ENCODE data around the gene TMCC3.
"Not testable (repeated sequence)": the region's sequence is repeated elsewhere in the genome, so short reads cannot be mapped to it uniquely, and the experiment has no call there.

Gene TMCC3

DNA sequence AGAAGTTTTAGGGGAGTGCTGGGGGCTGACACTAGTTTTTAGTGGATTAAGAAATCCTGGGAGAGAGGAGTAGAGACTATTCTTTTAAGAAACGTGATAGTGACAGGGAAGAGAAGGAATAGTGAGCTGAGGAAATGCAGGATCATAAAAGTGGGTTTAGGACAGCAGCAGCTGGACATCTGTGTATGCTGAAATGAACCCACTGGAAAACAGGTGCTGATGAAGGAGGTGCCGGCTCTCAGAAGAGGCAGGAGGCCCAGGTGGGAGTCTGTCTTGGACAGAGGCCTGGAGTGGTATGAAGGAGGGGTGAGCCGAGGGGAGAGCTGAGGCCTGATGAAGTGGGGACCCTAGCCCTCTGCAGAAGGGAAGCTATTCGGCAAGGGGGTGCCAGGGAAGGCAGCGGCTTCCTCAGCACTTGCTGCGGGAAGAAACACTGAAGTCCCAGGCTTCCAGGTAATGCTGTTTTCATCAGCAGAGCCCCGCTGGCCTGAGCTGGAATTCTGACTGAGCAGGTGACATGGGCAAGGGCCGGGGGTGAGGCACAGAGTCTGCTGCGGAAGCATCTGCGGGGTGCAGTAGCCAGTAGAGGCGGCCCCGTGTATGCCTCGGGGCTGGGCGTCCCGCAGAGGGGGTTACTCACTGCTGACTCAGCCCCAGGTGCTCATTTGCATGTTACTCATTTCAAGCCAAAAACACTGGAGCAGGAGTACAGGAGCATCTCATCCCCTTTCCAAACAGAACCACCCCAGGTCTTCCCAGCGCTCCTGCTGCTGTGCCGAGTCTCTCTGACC, 89.7 kb downstream of the TMCC3 start:
- DNase-seq, result no peak

DNA sequence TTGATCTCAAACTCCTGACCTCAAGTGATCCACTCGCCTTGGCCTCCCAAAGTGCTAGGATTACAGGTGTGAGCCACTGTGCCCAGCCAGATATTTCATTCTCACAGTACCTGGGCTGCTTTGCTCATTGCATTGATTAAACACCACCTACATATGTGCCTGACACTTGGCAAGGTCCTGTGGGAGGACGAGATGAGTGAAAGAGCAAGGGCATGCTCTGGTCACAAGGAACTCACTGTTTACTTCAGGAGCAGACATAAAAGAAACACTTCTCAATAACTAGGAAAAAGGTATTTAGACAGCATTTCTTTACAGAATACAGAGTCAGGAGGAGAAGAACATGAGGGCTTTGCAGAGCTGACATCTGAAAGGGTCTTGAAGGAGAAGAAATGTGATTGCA, 91.7 kb downstream of the TMCC3 start:
- no peak for DNase-seq

DNA sequence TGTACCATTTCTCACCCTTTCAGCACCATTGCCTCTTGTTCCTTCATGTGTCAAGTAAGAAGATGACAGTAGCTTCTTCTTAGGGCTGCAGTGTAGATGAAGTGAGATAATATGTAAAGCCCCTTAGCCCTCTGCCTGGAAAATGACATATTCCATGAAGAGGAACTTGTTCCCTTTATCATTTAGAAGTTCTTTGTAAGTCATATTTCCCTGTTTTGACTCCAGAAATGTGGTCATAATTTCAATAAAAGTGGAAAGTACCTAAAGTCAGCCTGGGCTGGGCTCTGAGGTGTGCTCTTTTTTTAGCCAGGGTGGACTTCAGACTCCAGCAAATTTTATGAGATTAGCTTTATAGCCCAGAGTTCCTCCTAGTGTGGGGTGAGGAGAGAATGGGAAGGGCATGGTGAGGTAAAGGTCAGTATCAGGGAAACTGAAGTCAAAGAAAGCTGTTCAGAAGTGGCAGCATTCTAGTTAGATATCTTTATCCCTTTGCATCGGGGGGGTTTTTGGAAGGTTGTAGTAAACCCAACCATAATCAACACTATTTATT, 92.5 kb downstream of the TMCC3 start:
- no peak for DNase-seq

DNA sequence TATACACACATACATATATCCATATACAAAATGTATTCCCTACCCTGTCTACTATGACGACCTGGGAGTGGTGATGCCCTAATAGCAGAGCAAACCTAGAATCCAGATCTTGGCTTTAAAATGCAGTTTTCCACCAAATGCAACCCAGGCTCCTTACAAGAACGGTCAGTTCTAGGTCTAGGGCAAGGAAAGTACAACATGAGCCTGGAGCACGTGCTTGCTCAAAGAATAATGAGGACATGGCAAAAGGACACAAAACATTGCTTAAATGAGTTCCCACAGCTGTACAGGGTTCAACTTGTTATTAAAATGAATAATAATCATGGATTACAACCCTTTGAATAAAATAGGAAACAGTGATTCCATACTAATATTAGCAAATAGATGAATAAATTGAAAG, 94.7 kb downstream of the TMCC3 start:
- DNase-seq, result no peak

DNA sequence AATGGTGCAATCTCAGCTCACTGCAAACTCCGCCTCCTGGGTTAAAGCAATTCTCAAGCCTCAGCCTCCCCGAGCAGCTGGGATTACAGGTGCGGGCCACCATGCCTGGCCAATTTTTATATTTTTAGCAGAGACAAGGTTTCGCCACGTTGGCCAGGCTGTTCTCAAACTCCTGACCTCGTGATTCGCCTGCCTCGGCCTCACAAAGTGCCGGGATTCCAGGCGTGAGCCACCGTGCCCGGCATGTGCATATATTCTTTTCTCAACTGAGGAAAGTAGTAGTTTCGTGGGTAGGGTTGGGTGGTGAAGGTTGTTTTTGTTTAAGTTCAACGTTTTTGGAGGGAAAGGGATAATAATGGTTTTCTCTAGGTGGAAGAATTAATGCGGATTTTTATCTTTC, 96.5 kb downstream of the TMCC3 start:
- DNase-seq, result no peak

DNA sequence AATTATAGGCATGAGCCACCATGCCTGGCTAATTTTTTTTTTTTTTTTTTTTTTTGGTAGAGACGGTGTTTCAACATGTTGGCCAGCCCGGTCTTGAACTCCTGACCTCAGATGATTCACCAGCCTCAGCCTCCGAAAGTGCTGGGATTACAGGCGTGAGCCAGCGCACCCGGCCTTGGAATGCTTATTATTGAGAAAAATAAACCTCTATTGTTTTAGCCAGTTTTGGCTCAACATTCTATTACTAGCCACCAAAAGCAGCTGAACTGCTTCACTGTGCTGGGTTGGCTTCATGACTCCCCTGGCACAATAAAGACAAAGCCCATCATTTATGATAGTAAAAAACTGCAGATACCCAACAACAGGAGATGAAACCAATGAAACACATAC, 97.2 kb downstream of the TMCC3 start:
- no peak for DNase-seq

DNA sequence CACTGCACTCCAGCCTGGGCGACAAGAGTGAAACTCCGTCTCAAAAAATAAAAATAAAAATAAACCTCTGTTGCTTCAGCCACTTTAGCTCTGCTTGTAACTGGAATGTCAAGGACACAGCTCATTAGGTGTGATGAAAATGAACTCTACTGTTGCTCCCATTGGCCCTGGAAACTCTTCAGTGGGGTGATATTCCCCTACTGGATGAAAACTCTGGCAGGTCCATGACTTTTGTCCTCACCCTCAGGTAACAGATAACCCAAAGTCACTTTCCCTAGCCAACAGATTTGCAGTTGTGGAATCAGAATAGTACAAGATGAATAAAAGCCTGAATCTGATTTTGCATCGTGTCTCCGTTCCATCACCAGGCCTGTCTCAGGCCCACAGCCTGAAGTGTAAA, 98.5 kb downstream of the TMCC3 start:
- DNase-seq, result no peak

DNA sequence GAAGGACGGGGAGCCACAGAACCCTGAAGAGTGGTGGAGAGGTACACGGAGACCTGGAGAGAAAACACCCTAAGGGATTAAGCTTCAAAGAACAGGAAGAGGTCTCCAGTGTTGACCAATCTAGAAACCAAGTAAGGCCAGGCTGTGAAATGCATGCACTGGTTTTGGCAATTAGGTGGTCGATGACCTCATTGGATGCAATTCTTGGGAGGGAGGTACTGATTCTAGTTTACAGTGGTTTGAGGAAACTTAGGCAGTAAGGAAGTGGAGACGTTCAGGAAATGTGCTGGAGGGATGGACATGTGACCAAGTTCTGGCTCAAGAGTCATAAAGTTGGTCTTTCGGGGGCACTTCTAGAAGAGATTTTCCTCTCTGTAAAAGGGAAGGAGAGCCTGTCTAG, 99.4 kb downstream of the TMCC3 start:
- DNase-seq, result no peak

DNA sequence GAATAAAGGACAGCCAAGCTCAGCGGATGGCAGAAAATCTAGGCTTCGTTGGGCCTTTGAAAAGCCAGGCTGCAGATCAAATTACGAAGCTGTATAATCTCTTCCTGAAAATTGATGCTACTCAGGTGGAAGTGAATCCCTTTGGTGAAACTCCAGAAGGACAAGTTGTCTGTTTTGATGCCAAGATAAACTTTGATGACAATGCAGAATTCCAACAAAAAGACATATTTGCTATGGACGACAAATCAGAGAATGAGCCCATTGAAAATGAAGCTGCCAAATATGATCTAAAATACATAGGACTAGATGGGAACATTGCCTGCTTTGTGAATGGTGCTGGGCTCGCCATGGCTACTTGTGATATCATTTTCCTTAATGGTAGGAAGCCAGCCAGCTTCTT, 101.5 kb downstream of the TMCC3 start:
- DNase-seq, result not testable (repeated sequence)

DNA sequence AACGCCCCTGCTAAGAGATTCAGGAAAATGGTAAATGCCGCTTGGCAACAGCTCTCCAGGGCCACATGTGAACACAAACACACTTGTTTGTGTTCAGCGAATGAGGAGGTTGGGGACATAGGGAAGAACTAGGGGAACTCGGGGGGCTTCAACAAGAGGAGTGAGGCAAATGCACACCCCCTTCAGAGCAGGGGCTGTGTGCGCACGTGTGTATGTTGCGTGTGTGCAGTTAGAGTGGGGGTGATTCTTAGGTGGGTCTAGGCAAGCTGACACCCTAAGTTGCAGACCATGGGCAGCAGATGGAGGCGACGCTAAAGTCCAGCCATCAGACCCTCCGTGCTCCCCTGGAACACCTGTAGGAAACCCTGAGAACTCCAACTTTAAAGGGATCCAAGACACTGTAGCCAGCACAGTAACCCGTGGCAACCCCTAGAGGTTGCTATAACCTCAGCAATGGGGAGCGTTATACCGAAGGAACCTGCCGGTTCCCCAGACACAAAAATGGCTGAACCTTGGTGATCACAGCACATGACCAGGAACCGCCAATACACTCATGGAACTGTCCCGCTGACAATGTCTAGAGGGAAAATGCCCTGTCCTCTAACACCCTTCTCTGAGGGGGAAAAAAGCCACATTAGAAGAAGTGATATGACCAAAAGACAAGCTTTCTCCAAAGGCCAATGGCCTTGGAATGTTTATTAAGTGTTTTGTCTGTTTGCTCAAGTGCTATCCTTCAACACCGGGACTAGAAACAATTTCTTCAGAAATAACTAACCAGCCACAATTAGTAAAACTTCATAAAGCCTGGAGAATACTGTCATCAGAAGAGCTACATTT, 104.2 kb downstream of the TMCC3 start:
- DNase-seq, result no peak

DNA sequence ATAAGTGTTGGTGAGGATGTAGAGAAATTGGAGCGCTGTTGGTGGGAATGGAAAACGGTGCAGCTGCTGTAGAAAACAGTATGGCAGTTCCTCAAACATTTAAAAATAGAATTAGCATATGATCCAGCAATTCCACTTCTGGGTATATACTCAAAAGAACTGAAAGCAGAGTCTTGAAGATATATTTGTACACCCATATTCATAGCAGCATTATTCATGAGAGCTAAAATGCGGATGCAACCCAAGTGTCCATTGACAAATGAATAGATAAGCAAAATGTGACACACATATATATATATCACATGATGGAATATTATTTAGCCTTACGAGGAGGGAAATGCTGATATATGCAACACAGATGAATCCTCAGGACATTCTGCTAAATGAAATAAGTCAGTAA, 106.0 kb downstream of the TMCC3 start:
- no peak for DNase-seq

DNA sequence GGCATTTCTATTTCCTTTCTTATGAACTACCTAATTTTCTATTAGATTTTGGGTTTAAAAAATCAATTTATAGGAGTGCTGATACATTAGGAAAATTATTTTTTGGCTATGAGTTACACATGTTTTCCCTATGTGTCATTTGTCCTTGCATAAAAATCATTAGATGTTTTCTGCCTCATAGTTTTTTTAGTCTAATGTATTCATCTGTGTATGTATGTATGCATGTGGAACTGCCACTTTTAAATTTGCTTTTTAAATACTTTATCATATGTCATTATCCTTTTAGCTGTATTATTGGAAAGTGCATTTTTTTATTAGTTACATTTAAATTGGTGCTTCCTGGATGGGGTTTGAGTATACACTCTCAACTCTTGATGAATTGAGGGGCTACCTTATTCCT, 112.0 kb downstream of the TMCC3 start:
- DNase-seq, result no peak

DNA sequence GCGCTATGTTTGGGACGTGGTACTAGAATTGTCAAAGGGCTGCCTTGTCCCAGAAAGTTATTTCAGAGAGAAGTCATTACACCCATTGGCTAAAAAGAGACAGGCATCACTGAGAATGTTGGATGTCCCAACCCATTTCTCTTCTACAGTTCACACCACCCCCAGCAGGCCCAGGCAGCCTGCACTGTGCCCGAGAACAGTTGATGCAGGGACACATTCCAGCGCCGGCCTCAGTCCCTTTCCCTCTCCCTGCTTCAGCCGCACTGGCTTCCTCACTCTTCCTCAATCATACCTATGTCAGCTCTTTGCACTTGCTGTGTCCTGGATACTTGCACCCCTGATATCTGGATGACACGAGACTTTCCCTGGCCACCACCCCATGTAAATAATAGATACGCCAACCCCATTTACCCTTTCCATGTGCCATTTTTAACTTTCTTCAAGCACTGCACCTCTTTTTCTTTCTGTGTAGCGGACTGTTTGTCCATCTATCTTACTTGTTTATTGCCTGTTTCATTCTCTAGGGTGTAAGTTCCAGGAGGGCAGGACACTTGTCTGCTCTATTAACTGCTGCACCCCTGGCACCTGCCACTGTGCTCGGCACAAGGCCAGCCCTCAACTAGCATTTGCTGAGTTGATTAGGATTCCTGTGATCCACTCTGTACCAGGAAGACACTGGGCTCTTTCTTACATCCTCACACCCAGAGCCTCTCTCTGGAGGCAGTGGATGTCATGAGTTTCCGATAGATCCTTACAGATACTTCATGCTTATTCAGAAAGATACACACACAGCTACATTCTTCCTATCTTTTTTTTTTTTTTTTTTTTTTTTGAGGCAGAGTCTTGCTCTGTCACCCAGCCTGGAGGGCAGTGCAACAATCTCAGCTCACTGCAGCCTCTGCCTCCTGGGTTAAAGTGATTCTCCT, 114.1 kb downstream of the TMCC3 start:
- no peak for DNase-seq

DNA sequence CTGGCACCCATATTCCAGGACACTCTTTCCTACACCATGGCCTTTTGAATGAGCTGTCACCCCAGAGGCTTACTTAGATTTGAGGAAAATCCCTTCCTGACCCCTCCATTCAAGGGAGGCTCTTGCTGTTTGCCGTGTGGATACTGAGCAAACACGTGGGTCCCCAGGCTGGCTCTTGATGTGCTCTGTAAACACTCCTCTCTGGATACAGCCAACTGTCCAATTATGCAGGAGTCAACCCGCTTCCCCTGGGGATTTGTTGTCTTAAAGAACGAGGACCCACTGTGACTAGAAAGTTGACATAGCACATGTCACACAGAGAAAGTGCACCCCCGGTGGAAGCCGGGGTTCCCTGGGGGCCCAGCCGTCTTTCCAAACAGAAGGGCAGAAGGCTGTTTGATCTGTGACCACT, 114.8 kb downstream of the TMCC3 start:
- DNase-seq, result no peak

DNA sequence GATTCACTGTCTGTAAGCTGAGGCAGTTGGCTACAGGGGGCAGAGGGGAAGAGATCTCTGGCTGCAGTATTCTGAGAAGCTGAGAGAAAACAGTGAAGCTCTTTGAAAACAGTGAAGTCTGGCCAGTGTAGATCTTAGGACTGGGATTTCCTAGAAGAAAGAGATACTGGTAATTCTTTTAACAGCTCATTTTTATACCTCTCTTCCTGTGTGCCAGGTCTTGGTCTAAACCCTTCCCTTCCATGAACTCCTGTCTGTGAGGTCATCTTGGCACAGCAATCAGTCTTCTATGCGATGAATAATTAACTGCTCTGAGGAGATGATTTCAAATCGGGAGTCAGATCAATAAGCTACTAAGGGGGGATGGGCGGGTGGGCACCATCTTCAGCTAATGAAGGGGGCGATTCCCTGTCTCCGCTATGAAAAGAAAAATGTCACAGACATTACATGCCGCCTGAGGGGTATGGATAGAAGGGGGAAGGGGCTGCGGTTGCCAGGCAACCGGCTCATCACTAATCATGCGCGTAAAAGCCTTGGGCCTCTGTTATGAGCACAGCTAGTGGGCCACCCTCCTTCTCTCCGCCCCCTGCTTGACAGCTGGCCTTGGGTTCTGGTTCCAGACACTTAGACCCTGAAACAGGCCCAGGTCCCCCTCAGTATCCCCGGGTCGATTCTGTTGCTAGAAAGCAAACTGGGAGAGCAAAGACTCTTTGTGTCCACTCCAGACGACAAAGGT, 115.4 kb downstream of the TMCC3 start:
- DNase-seq, result no peak

DNA sequence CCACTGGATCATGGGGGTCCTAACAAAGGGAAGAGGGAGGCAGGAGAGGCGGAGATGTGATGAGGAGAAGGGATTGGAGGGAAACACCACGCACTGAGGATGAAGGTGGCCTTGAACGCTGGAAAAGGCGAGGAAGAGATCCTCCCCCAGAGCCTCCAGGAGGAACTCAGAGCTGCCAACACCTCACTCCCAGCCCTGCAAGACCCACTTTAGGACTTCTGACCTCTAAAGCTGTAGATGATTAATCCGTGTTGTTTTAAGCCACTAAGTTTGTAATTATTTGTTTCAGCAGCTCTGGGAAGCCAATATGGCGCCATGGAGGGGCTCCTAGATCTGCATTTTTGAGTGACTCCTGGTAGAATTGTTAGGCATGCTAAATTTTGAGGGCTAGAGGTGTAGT, 116.1 kb downstream of the TMCC3 start:
- DNase-seq, result no peak

DNA sequence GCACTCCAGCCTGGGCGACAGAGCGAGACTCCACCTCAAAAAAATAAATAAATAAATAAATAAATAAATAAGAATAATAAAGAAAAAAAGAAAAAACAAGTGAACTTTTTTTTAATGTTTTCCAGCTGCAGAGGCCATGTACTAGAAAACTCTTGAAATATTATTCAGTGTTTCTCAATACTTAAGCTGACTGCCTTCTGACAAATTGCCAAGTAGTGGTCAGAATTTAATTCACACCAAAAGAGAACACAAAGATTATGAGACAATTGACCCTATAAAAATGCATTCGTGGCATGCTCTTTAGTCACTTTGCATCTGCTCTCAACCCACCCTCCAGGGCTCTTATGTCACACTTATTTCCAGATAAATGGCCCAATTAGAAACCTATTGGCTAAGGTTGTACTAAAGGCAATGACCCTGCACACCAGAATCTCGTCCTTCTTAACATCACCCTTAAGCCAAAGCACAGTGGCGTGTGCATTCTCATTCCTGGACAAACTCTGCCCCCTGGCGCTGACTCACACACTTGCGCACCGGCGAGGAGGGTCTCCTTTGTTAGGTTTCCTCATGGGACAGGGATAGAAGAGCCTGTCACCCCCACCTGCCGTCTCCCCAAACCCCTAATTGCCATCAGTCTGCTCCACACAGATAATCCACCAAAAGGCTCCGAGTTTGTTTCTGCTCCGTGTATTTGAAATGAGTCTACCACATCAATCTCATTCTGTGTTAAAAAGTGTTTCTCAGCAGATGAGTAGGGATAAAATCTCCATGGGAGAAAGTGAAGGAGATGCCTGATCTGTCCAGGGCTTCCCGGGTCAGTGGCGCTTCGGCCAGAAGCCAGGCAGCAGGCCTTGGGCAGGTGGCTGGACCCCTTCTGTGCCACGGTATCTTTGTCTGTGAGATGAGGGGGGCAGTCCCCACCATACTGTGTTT, 117.6 kb downstream of the TMCC3 start:
- DNase-seq, result peak; percentile 60

DNA sequence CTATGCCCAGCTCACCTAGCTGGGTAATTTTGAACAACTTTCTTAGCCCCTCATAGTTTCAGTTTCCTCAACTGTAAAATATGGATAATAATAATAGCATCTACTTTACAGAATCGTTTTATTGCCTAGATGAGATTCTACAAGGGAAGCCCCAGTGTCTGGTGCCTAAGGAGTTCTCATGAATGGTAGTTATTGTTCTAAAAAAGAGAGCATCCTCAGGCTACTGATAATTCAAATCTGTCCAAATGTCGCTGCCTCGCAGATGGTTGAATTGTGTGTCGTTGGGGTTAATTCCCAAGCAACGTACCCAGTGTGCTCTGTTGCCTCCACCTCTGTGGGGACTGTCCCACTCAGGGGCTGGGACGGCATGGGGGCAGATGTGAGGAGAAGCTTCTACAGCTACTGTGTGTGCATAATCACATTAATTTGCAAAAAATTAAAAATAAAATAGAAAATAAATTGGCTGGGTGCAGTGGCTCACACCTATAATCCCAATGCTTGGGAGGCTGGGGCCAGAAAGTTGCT, 119.1 kb downstream of the TMCC3 start:
- DNase-seq, result no peak

DNA sequence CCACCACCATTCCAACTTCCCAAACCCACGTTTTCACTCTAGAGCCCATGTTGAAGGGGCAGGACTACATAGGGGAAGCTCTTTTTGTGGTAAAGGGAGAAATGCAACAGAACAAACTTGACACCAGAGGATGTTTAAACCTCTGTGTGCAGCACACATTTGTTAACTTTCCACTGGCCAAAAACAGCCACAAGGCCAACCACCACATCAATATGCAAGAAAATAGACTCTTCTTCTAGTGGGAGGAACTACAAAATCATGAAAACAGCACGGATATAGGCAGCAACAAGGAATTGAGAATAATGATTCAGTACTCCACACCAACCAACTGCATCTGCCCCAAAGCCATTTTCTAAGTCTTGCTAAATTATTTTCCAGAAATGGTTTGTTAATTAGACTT, 124.4 kb downstream of the TMCC3 start:
- no peak for DNase-seq
